ENCODE measurements around the gene ZNF213.

The ZNF213 gene

GRCh38 chr16:3118846-3119245 is 16.0 kb upstream of the ZNF213 start:
- H3K4me1 Mint-ChIP-seq, result peaks cover 5% of the 10 kb centered on the region
- H3K36me3 Mint-ChIP-seq, result no peaks in the 10 kb centered on the region
- no peaks in the 10 kb centered on the region for H3K27me3 Mint-ChIP-seq
- no peaks in the 10 kb centered on the region for H3K9me3 Mint-ChIP-seq
- H3K4me3 Mint-ChIP-seq, result no peak overlapping the region
- no peak overlapping the region for H3K27ac Mint-ChIP-seq

GRCh38 chr16:3119286-3119685 is 15.5 kb upstream of the ZNF213 start:
- no peak overlapping the region for H3K4me3 Mint-ChIP-seq
- peaks cover 5% of the 10 kb centered on the region for H3K4me1 Mint-ChIP-seq
- no peak overlapping the region for H3K27ac Mint-ChIP-seq
- H3K9me3 Mint-ChIP-seq, result no peaks in the 10 kb centered on the region
- no peaks in the 10 kb centered on the region for H3K36me3 Mint-ChIP-seq
- H3K27me3 Mint-ChIP-seq, result no peaks in the 10 kb centered on the region

GRCh38 chr16:3119701-3120408 is 15.0 kb upstream of the ZNF213 start:
- H3K27ac Mint-ChIP-seq, result no peak overlapping the region
- H3K4me1 Mint-ChIP-seq, result peaks cover 5% of the 10 kb centered on the region
- no peaks in the 10 kb centered on the region for H3K36me3 Mint-ChIP-seq
- no peaks in the 10 kb centered on the region for H3K9me3 Mint-ChIP-seq
- H3K4me3 Mint-ChIP-seq, result no peak overlapping the region
- H3K27me3 Mint-ChIP-seq, result no peaks in the 10 kb centered on the region

- Mint-ChIP-seq H3K27ac (no peak overlapping the region), H3K27me3 (no peaks in the 10 kb centered on the region), H3K36me3 (no peaks in the 10 kb centered on the region)
Measured at GRCh38 chr16:3120435-3120834, 14.4 kb upstream of the ZNF213 start.

GRCh38 chr16:3121851-3122467 is 12.9 kb upstream of the ZNF213 start:
- Mint-ChIP-seq H3K36me3 (no peaks in the 10 kb centered on the region), H3K4me3 (no peak overlapping the region), H3K9me3 (no peaks in the 10 kb centered on the region), H3K27ac (no peak overlapping the region), H3K4me1 (peaks cover 14% of the 10 kb centered on the region), H3K27me3 (no peaks in the 10 kb centered on the region)

More at GRCh38 chr16:3120435-3120834, 14.4 kb upstream of the ZNF213 start:
- H3K9me3 Mint-ChIP-seq, result no peaks in the 10 kb centered on the region
- peaks cover 8% of the 10 kb centered on the region for H3K4me1 Mint-ChIP-seq
- H3K4me3 Mint-ChIP-seq, result no peak overlapping the region

GRCh38 chr16:3122926-3123570 is 11.8 kb upstream of the ZNF213 start:
- peak overlapping the region; percentile 98 for H3K4me3 Mint-ChIP-seq
- no peaks in the 10 kb centered on the region for H3K9me3 Mint-ChIP-seq
- H3K27ac Mint-ChIP-seq, result peak overlapping the region; percentile 79
- no peaks in the 10 kb centered on the region for H3K27me3 Mint-ChIP-seq
- no peaks in the 10 kb centered on the region for H3K36me3 Mint-ChIP-seq
- peaks cover 24% of the 10 kb centered on the region for H3K4me1 Mint-ChIP-seq

GRCh38 chr16:3123986-3124886 is 10.6 kb upstream of the ZNF213 start:
- no peaks in the 10 kb centered on the region for H3K27me3 Mint-ChIP-seq
- H3K4me1 Mint-ChIP-seq, result peaks cover 36% of the 10 kb centered on the region
- no peaks in the 10 kb centered on the region for H3K36me3 Mint-ChIP-seq

GRCh38 chr16:3127745-3128144 is 7.1 kb upstream of the ZNF213 start:
- H3K4me3 Mint-ChIP-seq, result peak overlapping the region; percentile 36
- peak overlapping the region; percentile 59 for H3K27ac Mint-ChIP-seq
- peaks cover 49% of the 10 kb centered on the region for H3K4me1 Mint-ChIP-seq
- peaks cover 4% of the 10 kb centered on the region for H3K36me3 Mint-ChIP-seq
- no peaks in the 10 kb centered on the region for H3K27me3 Mint-ChIP-seq
- no peaks in the 10 kb centered on the region for H3K9me3 Mint-ChIP-seq

More at GRCh38 chr16:3123986-3124886, 10.6 kb upstream of the ZNF213 start:
- Mint-ChIP-seq H3K4me3 (peak overlapping the region; percentile 98), H3K27ac (peak overlapping the region; percentile 92), H3K9me3 (no peaks in the 10 kb centered on the region)

- Mint-ChIP-seq H3K9me3 (no peaks in the 10 kb centered on the region), H3K27ac (peak overlapping the region; percentile 86), H3K4me1 (peaks cover 48% of the 10 kb centered on the region), H3K4me3 (peak overlapping the region; percentile 93), H3K27me3 (no peaks in the 10 kb centered on the region), H3K36me3 (peaks cover 4% of the 10 kb centered on the region)
Measured at GRCh38 chr16:3129137-3130131, 5.4 kb upstream of the ZNF213 start.

GRCh38 chr16:3131755-3132377 is 3.0 kb upstream of the ZNF213 start:
- Mint-ChIP-seq H3K36me3 (peaks cover 4% of the 10 kb centered on the region), H3K9me3 (no peaks in the 10 kb centered on the region), H3K4me1 (peaks cover 50% of the 10 kb centered on the region), H3K27me3 (no peaks in the 10 kb centered on the region), H3K27ac (peak overlapping the region; percentile 35), H3K4me3 (peak overlapping the region; percentile 51)

GRCh38 chr16:3133844-3134243 is 985 bp upstream of the ZNF213 start:
- Mint-ChIP-seq H3K27me3 (no peaks in the 10 kb centered on the region), H3K9me3 (no peaks in the 10 kb centered on the region), H3K4me1 (peaks cover 31% of the 10 kb centered on the region), H3K27ac (peak overlapping the region; percentile 98), H3K36me3 (peaks cover 6% of the 10 kb centered on the region), H3K4me3 (peak overlapping the region; percentile 99)

- peaks cover 19% of the 10 kb centered on the region for H3K4me1 Mint-ChIP-seq
- no peaks in the 10 kb centered on the region for H3K27me3 Mint-ChIP-seq
- peak overlapping the region; percentile 99 for H3K4me3 Mint-ChIP-seq
- peak overlapping the region; percentile 77 for H3K27ac Mint-ChIP-seq
- H3K36me3 Mint-ChIP-seq, result peaks cover 4% of the 10 kb centered on the region
- no peaks in the 10 kb centered on the region for H3K9me3 Mint-ChIP-seq
Measured at GRCh38 chr16:3135126-3135715, 392 bp downstream of the ZNF213 start.

GRCh38 chr16:3137267-3137666 is 2.4 kb downstream of the ZNF213 start:
- Mint-ChIP-seq H3K36me3 (peaks cover 6% of the 10 kb centered on the region), H3K9me3 (no peaks in the 10 kb centered on the region), H3K4me1 (peaks cover 14% of the 10 kb centered on the region), H3K27ac (no peak overlapping the region), H3K27me3 (no peaks in the 10 kb centered on the region), H3K4me3 (no peak overlapping the region)

GRCh38 chr16:3138342-3138741 is 3.5 kb downstream of the ZNF213 start:
- H3K27me3 Mint-ChIP-seq, result no peaks in the 10 kb centered on the region
- no peak overlapping the region for H3K4me3 Mint-ChIP-seq
- H3K36me3 Mint-ChIP-seq, result peaks cover 9% of the 10 kb centered on the region
- H3K9me3 Mint-ChIP-seq, result no peaks in the 10 kb centered on the region
- H3K27ac Mint-ChIP-seq, result no peak overlapping the region
- peaks cover 10% of the 10 kb centered on the region for H3K4me1 Mint-ChIP-seq

All from activated naive CD4-positive, alpha-beta T cell treated with anti-CD3 and anti-CD28 coated beads, Interleukin-2, amount 50 U/mL, for 24 hours (primary cell).